ENCODE measurements around the gene ZBTB7A.

Gene ZBTB7A

GRCh38 chr19:4032436-4032835 lies 34.3 kb downstream of the ZBTB7A start:
- no peak for DNase-seq (ENCODE audit: low read depth)
- in situ Hi-C loops (cut with HindIII; ENCODE audit: low sequenced_read_pairs), result no loop called here
- no peak for TF ChIP-seq CTCF (IDR thresholded peaks at IDR 0.05; ENCODE audit: low read depth, low read length, missing control alignments)
- no peak overlapping the region for H3K4me3 ChIP-seq (ENCODE audit: low read depth, low read length)

GRCh38 chr19:4031420-4031819 lies 35.3 kb downstream of the ZBTB7A start:
- no peak for TF ChIP-seq CTCF (IDR thresholded peaks at IDR 0.05; ENCODE audit: low read depth, low read length, missing control alignments)
- H3K4me3 ChIP-seq (ENCODE audit: low read depth, low read length), result no peak overlapping the region
- DNase-seq (ENCODE audit: low read depth), result no peak
- in situ Hi-C loops (cut with HindIII; ENCODE audit: low sequenced_read_pairs), result no loop called here

GRCh38 chr19:4030981-4031380 lies 35.7 kb downstream of the ZBTB7A start:
- no peak overlapping the region for H3K4me3 ChIP-seq (ENCODE audit: low read depth, low read length)
- no peak for TF ChIP-seq CTCF (IDR thresholded peaks at IDR 0.05; ENCODE audit: low read depth, low read length, missing control alignments)
- in situ Hi-C loops (cut with HindIII; ENCODE audit: low sequenced_read_pairs), result no loop called here
- no peak for DNase-seq (ENCODE audit: low read depth)

GRCh38 chr19:4030552-4030951 lies 36.1 kb downstream of the ZBTB7A start:
- in situ Hi-C loops (cut with HindIII; ENCODE audit: low sequenced_read_pairs), result no loop called here
- H3K4me3 ChIP-seq (ENCODE audit: low read depth, low read length), result no peak overlapping the region
- DNase-seq (ENCODE audit: low read depth), result no peak
- no peak for TF ChIP-seq CTCF (IDR thresholded peaks at IDR 0.05; ENCODE audit: low read depth, low read length, missing control alignments)

GRCh38 chr19:4029247-4029614 lies 37.5 kb downstream of the ZBTB7A start:
- in situ Hi-C loops (cut with HindIII; ENCODE audit: low sequenced_read_pairs), result no loop called here
- no peak overlapping the region for H3K4me3 ChIP-seq (ENCODE audit: low read depth, low read length)
- TF ChIP-seq CTCF (IDR thresholded peaks at IDR 0.05; ENCODE audit: low read depth, low read length, missing control alignments), result no peak
- no peak for DNase-seq (ENCODE audit: low read depth)

GRCh38 chr19:4028334-4029246 lies 38.1 kb downstream of the ZBTB7A start:
- no peak for TF ChIP-seq CTCF (IDR thresholded peaks at IDR 0.05; ENCODE audit: low read depth, low read length, missing control alignments)
- H3K4me3 ChIP-seq (ENCODE audit: low read depth, low read length), result no peak overlapping the region
- in situ Hi-C loops (cut with HindIII; ENCODE audit: low sequenced_read_pairs), result no loop called here
- no peak for DNase-seq (ENCODE audit: low read depth)
